Measurements from ENCODE around the gene A1BG. TPM values are rescaled to one million over a fixed set of nuclear protein-coding genes. Genes with fewer than 3 reads are reported as not detected.

The A1BG gene
- total and polyA plus RNA-seq, 9 donors, result 2.4 to 10.8 (median 4.7) TPM

- Histone ChIP-seq H3K27me3 (ENCODE audit: control insufficient read depth, insufficient read depth, low read length) (peaks cover 37% of the 10 kb centered on the region), H3K27ac (ENCODE audit: low read length) (no peak overlapping the region), H3K4me1 (ENCODE audit: control insufficient read depth, insufficient read depth, low read length) (peaks cover 20% of the 10 kb centered on the region), H3K36me3 (ENCODE audit: control insufficient read depth, insufficient read depth, low read length) (peaks cover 33% of the 10 kb centered on the region), H3K9me3 (replicated peaks; ENCODE audit: control insufficient read depth, low read depth, low read length) (no peaks in the 10 kb centered on the region), H3K4me3 (ENCODE audit: low read length) (no peak overlapping the region)
- 21% methylated on average over 58 of the region's 58 CpGs for WGBS (ENCODE audit: insufficient coverage)
- no peak for DNase-seq
Measured at GRCh38 chr19:58396691-58397532, 43.6 kb upstream of the A1BG start.

GRCh38 chr19:58395979-58396627 lies 42.8 kb upstream of the A1BG start:
- peaks cover 41% of the 10 kb centered on the region for H3K36me3 ChIP-seq (ENCODE audit: control insufficient read depth, insufficient read depth, low read length)
- no peaks in the 10 kb centered on the region for H3K9me3 ChIP-seq (replicated peaks; ENCODE audit: control insufficient read depth, low read depth, low read length)
- H3K4me3 ChIP-seq (ENCODE audit: low read length), result no peak overlapping the region
- peak; percentile 11 for DNase-seq
- H3K27ac ChIP-seq (ENCODE audit: low read length), result no peak overlapping the region
- H3K4me1 ChIP-seq (ENCODE audit: control insufficient read depth, insufficient read depth, low read length), result peaks cover 15% of the 10 kb centered on the region
- WGBS (ENCODE audit: insufficient coverage), result 2% methylated on average over 70 of the region's 75 CpGs
- peaks cover 37% of the 10 kb centered on the region for H3K27me3 ChIP-seq (ENCODE audit: control insufficient read depth, insufficient read depth, low read length)

- no peaks in the 10 kb centered on the region for H3K9me3 ChIP-seq (replicated peaks; ENCODE audit: control insufficient read depth, low read depth, low read length)
- H3K4me3 ChIP-seq (ENCODE audit: low read length), result no peak within 1 kb of the TSS
- WGBS (ENCODE audit: insufficient coverage), result 17% methylated on average over 16 of the region's 21 CpGs
- H3K4me1 ChIP-seq (ENCODE audit: control insufficient read depth, insufficient read depth, low read length), result peaks cover 9% of the 10 kb centered on the region
- peak; percentile 13 for DNase-seq
- peaks cover 37% of the 10 kb centered on the region for H3K27me3 ChIP-seq (ENCODE audit: control insufficient read depth, insufficient read depth, low read length)
- H3K36me3 ChIP-seq (ENCODE audit: control insufficient read depth, insufficient read depth, low read length), result peaks cover 47% of the 10 kb centered on the region
- H3K27ac ChIP-seq (ENCODE audit: low read length), result no peak within 1 kb of the TSS
Measured at GRCh38 chr19:58395220-58395978, 42.1 kb upstream of the A1BG start, which contains the start of gene RNF225. Gene RNF225, plus strand, starts transcription at chr19:58395656. Its CDS starts 434 bp downstream, at chr19:58396090.

GRCh38 chr19:58394821-58395219 lies 41.5 kb upstream of the A1BG start:
- Histone ChIP-seq H3K27ac (ENCODE audit: low read length) (no peak overlapping the region), H3K27me3 (ENCODE audit: control insufficient read depth, insufficient read depth, low read length) (peaks cover 37% of the 10 kb centered on the region), H3K4me1 (ENCODE audit: control insufficient read depth, insufficient read depth, low read length) (peaks cover 5% of the 10 kb centered on the region), H3K9me3 (replicated peaks; ENCODE audit: control insufficient read depth, low read depth, low read length) (no peaks in the 10 kb centered on the region), H3K36me3 (ENCODE audit: control insufficient read depth, insufficient read depth, low read length) (peaks cover 47% of the 10 kb centered on the region), H3K4me3 (ENCODE audit: low read length) (no peak overlapping the region)
- peak; percentile 12 for DNase-seq
- WGBS (ENCODE audit: insufficient coverage), result 93% methylated on average over 2 of the region's 3 CpGs

- H3K27ac ChIP-seq (ENCODE audit: low read length), result no peak overlapping the region
- peaks cover 5% of the 10 kb centered on the region for H3K4me1 ChIP-seq (ENCODE audit: control insufficient read depth, insufficient read depth, low read length)
- H3K27me3 ChIP-seq (ENCODE audit: control insufficient read depth, insufficient read depth, low read length), result peaks cover 37% of the 10 kb centered on the region
- H3K36me3 ChIP-seq (ENCODE audit: control insufficient read depth, insufficient read depth, low read length), result peaks cover 54% of the 10 kb centered on the region
- H3K4me3 ChIP-seq (ENCODE audit: low read length), result no peak overlapping the region
- WGBS (ENCODE audit: insufficient coverage), result no CpG with 5 or more reads among the region's 4 CpGs
- no peaks in the 10 kb centered on the region for H3K9me3 ChIP-seq (replicated peaks; ENCODE audit: control insufficient read depth, low read depth, low read length)
- no peak for DNase-seq
Measured at GRCh38 chr19:58393725-58394033, 40.4 kb upstream of the A1BG start.

- no peak overlapping the region for H3K27ac ChIP-seq (ENCODE audit: low read length)
- no peak overlapping the region for H3K4me3 ChIP-seq (ENCODE audit: low read length)
- WGBS (ENCODE audit: insufficient coverage), result 92% methylated on average over 22 of the region's 26 CpGs
- DNase-seq, result no peak
- peaks cover 35% of the 10 kb centered on the region for H3K27me3 ChIP-seq (ENCODE audit: control insufficient read depth, insufficient read depth, low read length)
- peaks cover 7% of the 10 kb centered on the region for H3K4me1 ChIP-seq (ENCODE audit: control insufficient read depth, insufficient read depth, low read length)
- H3K36me3 ChIP-seq (ENCODE audit: control insufficient read depth, insufficient read depth, low read length), result peaks cover 58% of the 10 kb centered on the region
- no peaks in the 10 kb centered on the region for H3K9me3 ChIP-seq (replicated peaks; ENCODE audit: control insufficient read depth, low read depth, low read length)
Measured at GRCh38 chr19:58392945-58393724, 39.8 kb upstream of the A1BG start.

GRCh38 chr19:58388175-58388526 lies 34.9 kb upstream of the A1BG start:
- Histone ChIP-seq H3K27ac (ENCODE audit: low read length) (no peak overlapping the region), H3K9me3 (replicated peaks; ENCODE audit: control insufficient read depth, low read depth, low read length) (no peaks in the 10 kb centered on the region), H3K36me3 (ENCODE audit: control insufficient read depth, insufficient read depth, low read length) (peaks cover 38% of the 10 kb centered on the region), H3K4me1 (ENCODE audit: control insufficient read depth, insufficient read depth, low read length) (peaks cover 24% of the 10 kb centered on the region), H3K27me3 (ENCODE audit: control insufficient read depth, insufficient read depth, low read length) (no peaks in the 10 kb centered on the region), H3K4me3 (ENCODE audit: low read length) (peak overlapping the region; percentile 79)
- WGBS (ENCODE audit: insufficient coverage), result 89% methylated on average over 1 of the region's 3 CpGs
- no peak for DNase-seq

- Histone ChIP-seq H3K27me3 (ENCODE audit: control insufficient read depth, insufficient read depth, low read length) (no peaks in the 10 kb centered on the region), H3K4me1 (ENCODE audit: control insufficient read depth, insufficient read depth, low read length) (peaks cover 24% of the 10 kb centered on the region), H3K9me3 (replicated peaks; ENCODE audit: control insufficient read depth, low read depth, low read length) (no peaks in the 10 kb centered on the region), H3K27ac (ENCODE audit: low read length) (peak overlapping the region; percentile 43), H3K36me3 (ENCODE audit: control insufficient read depth, insufficient read depth, low read length) (peaks cover 32% of the 10 kb centered on the region), H3K4me3 (ENCODE audit: low read length) (peak overlapping the region; percentile 79)
- DNase-seq, result no peak
- 17% methylated on average over 24 of the region's 39 CpGs for WGBS (ENCODE audit: insufficient coverage)
Measured at GRCh38 chr19:58387338-58388174, 34.3 kb upstream of the A1BG start.
